ENCODE results near the gene COL23A1. TPM values are rescaled to one million over a fixed set of nuclear protein-coding genes. Genes with fewer than 3 reads are reported as not detected.

Gene COL23A1
- total RNA-seq, 4 donors from 2014 or later = 0.93 to 4.6 (median 2.4) TPM

DNA sequence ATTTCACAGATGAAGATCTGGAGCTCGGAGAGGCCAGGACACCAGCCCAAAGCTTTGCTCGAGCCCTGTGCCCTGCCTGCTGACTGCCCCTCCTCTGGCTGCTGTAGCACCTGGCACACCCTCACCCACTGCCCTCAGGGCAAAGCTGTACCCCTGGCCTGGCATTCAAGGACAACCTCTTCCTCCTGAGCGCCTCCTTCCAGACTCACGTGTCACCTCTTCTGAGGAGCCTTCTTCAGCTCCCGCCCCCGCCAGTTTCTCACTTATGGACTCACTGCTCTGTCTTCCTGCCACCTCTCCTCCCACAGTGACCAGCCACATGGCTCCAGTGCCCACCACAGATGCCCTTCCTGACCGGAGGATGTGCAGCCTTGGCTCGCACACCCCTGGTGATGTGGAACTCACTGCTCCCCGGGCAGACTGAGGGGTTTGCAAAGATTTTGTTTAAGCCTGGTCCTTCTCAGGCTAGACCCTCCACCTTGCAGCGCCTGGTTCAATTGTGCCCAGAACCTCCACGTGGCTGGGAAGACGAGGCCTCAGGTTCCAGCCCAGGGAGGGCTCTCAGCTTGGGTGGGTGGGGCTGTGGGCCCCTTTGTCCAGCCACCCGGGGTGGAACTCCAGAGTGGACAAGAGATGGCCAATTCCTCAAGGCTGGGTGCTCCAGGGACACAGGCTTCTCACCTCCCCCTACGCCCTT, 311.0 kb downstream of the COL23A1 start:
- H3K27me3 ChIP-seq = peaks cover 38% of the 10 kb centered on the region
- H3K36me3 ChIP-seq = no peaks in the 10 kb centered on the region
- TF ChIP-seq POLR2AphosphoS5 (IDR thresholded peaks at IDR 0.05) = no peak
- no peak for TF ChIP-seq EP300 (IDR thresholded peaks at IDR 0.05)
- TF ChIP-seq POLR2A (IDR thresholded peaks at IDR 0.05) = no peak
- TF ChIP-seq, protein P1, sequence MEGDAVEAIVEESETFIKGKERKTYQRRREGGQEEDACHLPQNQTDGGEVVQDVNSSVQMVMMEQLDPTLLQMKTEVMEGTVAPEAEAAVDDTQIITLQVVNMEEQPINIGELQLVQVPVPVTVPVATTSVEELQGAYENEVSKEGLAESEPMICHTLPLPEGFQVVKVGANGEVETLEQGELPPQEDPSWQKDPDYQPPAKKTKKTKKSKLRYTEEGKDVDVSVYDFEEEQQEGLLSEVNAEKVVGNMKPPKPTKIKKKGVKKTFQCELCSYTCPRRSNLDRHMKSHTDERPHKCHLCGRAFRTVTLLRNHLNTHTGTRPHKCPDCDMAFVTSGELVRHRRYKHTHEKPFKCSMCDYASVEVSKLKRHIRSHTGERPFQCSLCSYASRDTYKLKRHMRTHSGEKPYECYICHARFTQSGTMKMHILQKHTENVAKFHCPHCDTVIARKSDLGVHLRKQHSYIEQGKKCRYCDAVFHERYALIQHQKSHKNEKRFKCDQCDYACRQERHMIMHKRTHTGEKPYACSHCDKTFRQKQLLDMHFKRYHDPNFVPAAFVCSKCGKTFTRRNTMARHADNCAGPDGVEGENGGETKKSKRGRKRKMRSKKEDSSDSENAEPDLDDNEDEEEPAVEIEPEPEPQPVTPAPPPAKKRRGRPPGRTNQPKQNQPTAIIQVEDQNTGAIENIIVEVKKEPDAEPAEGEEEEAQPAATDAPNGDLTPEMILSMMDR (IDR thresholded peaks at IDR 0.05) = no peak
- WGBS, 2 donors (ENCODE audit: low coverage in 1 of 2) = 67 to 90% methylated on average over 4 to 8 of the region's 14 CpGs
- H3K4me3 ChIP-seq = no peak overlapping the region
- H3K9me3 ChIP-seq = peaks cover 0 to 13% (median 2%) of the 10 kb centered on the region in 3 donors
- peaks cover 0 to 10% (median 3%) of the 10 kb centered on the region in 3 donors for H3K4me1 ChIP-seq
- H3K27ac ChIP-seq = no peak overlapping the region
- ATAC-seq = no peak

DNA sequence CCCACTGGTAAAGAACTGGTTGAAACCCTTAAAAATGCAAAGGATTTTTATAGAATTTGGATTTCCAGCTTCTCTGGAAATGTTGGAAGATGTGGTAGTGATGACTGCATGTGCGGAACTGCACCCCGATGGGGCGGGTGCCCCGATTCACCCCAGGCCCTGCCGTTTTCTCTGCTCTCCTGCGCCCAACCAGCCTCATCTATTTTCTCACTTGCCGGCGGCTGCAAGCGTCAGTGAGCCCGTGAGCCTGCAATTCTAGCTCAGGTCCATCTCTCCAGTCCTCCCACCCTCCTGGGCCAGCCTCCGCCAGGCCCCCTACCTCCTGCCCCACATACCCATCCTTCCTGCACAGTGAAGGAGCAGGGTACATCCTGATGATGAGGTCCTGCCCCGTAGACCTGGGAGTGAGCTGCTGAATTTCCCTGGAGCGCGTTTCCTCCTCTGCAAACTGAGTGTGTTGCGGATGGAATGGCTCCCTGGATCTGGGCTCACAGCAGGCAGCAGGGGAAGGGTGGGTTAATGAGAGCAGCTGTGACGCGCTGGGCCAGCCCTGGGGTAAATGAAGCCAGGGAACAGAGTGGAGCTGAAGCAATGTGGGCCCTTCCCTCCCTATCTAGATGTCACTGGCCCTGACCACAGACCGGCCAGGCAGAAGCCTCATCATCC, 311.7 kb downstream of the COL23A1 start:
- WGBS, 2 donors (ENCODE audit: low coverage in 1 of 2) = 85 to 87% methylated on average over 6 to 16 of the region's 18 CpGs
- Histone ChIP-seq H3K4me1 (peaks cover 0 to 10% (median 3%) of the 10 kb centered on the region in 3 donors), H3K36me3 (no peaks in the 10 kb centered on the region), H3K4me3 (no peak overlapping the region), H3K9me3 (peaks cover 0 to 7% (median 0%) of the 10 kb centered on the region in 3 donors), H3K27me3 (peaks cover 45% of the 10 kb centered on the region), H3K27ac (no peak overlapping the region)
- TF ChIP-seq EP300 (IDR thresholded peaks at IDR 0.05) (no peak), POLR2A (IDR thresholded peaks at IDR 0.05) (no peak), POLR2AphosphoS5 (IDR thresholded peaks at IDR 0.05) (no peak)
- TF ChIP-seq, protein P1 (IDR thresholded peaks at IDR 0.05) = no peak
- ATAC-seq = no peak

DNA sequence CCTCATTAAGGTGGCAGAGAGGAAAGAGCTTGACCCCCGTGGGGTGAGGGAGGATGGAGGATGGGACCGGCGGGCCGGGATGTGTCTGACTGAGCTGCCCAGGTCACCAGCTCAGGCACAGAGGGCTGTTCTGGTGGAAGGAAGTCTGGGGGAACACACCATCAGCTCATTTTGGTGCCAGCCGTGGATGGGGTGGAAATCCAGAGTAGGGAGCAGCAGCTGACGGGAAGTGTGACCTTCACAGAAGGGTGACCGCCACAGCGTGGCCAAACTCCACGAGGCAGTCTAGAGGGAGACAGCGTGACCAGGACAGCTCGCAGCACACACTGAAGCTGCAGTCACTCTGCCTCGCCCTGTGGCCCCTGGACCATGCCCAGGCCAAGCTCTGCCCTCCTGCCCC, 312.3 kb downstream of the COL23A1 start:
- WGBS, 2 donors (ENCODE audit: low coverage in 1 of 2) = 68 to 89% methylated on average over 4 to 5 of the region's 12 CpGs
- no peak for ATAC-seq

DNA sequence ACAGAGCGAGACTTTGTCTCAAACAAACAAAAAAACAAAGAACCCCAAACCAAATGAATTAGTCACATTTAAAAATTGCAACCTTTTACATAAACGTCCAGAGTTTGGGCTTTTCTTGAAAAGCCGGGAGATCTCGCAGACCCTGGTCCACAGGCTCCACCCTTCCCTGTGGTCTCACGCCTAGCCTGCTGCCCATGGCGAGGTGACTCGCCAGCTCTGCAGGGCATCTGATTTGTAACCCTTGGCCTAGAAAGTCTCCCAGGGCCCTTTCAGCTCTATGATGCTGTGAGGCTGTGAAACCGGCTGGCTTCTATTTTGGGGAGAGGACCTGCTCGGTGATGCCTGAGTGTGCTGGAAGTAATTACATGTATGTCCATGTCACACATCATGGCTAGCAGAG, 312.8 kb downstream of the COL23A1 start:
- H3K36me3 ChIP-seq = no peaks in the 10 kb centered on the region
- TF ChIP-seq POLR2AphosphoS5 (IDR thresholded peaks at IDR 0.05) (no peak), EP300 (IDR thresholded peaks at IDR 0.05) (no peak), POLR2A (IDR thresholded peaks at IDR 0.05) (no peak)
- TF ChIP-seq, protein P1 (IDR thresholded peaks at IDR 0.05) = no peak
- peaks cover 45% of the 10 kb centered on the region for H3K27me3 ChIP-seq
- peaks cover 0 to 10% (median 3%) of the 10 kb centered on the region in 3 donors for H3K4me1 ChIP-seq
- 77 to 90% methylated on average over 5 of the region's 9 CpGs for WGBS, 2 donors (ENCODE audit: low coverage in 1 of 2)
- peaks cover 0 to 7% (median 0%) of the 10 kb centered on the region in 3 donors for H3K9me3 ChIP-seq
- H3K4me3 ChIP-seq = no peak overlapping the region
- no peak for ATAC-seq
- no peak overlapping the region for H3K27ac ChIP-seq

More for the DNA sequence above, 312.3 kb downstream of the COL23A1 start:
- Histone ChIP-seq H3K4me1 (peaks cover 0 to 10% (median 3%) of the 10 kb centered on the region in 3 donors), H3K36me3 (no peaks in the 10 kb centered on the region), H3K4me3 (no peak overlapping the region), H3K27me3 (peaks cover 45% of the 10 kb centered on the region), H3K27ac (no peak overlapping the region), H3K9me3 (peaks cover 0 to 7% (median 0%) of the 10 kb centered on the region in 3 donors)
- TF ChIP-seq POLR2AphosphoS5 (IDR thresholded peaks at IDR 0.05) = no peak
- TF ChIP-seq EP300 (IDR thresholded peaks at IDR 0.05) = no peak
- no peak for TF ChIP-seq POLR2A (IDR thresholded peaks at IDR 0.05)

DNA sequence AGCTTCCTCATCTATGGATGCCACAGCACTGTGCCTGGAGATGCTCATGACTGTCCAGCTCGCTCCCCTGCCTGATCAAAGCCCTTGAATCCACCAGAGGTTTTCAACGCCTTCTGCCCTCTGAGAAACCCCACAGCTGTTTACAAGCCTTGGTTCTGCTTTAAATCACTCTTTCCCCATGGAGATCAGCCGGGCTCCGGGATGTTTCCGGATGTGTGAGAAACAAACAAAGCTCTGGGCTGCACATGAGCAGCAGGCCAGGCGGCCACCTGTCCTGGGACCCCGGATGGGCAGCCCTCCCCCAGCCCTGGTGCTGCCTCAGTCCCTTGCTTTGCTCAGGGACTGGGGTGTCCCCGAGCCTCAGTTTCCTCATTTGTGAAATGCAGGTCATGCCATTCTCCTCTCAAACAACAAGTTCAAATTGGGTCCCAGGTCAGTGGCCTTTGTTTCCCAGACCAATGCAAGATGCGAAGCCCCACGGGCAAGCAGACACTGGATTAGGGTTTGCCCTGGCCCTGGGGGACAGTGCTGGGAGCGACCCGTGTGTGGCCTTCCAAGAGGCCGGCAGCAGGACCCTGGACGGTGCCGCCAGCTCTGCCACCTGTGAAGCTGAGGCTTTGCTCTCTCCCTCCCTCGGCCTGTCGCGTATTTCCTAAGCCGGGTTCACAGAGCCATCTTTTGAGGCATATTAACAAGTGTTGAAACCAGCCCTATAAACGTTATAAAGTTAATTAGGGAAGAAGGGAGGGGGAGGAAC, 315.2 kb downstream of the COL23A1 start:
- no peak overlapping the region for H3K4me3 ChIP-seq
- no peak for ATAC-seq
- 83 to 90% methylated on average over 2 to 8 of the region's 20 CpGs for WGBS, 2 donors (ENCODE audit: low coverage in 1 of 2)
- no peak overlapping the region for H3K27ac ChIP-seq
- peaks cover 0 to 7% (median 0%) of the 10 kb centered on the region in 3 donors for H3K9me3 ChIP-seq
- H3K27me3 ChIP-seq = peaks cover 45% of the 10 kb centered on the region
- H3K4me1 ChIP-seq = peaks cover 0 to 6% (median under 1%) of the 10 kb centered on the region in 3 donors
- H3K36me3 ChIP-seq = no peaks in the 10 kb centered on the region
- no peak for TF ChIP-seq EP300 (IDR thresholded peaks at IDR 0.05)
- no peak for TF ChIP-seq POLR2AphosphoS5 (IDR thresholded peaks at IDR 0.05)
- TF ChIP-seq, protein P1 (IDR thresholded peaks at IDR 0.05) = no peak
- TF ChIP-seq POLR2A (IDR thresholded peaks at IDR 0.05) = no peak

Measured in gastroesophageal sphincter (tissue), 4 donors.